GM23338 (cell line): ENCODE data around the gene FANCC. TPM values are rescaled to one million over a fixed set of nuclear protein-coding genes. Genes with fewer than 3 reads are reported as not detected.

Experiments used
- ATAC-seq: fragments of 200-7000 bp; cut with Tn5 transposase; 3 replicates; pipeline ENCODE4 v1.9.1; 2020
- DNase-seq: peaks from one replicate; pipeline ENCODE4 v3.0.0-alpha.2; 2015; ENCODE audit warnings: low spot score
- H2AFZ ChIP-seq: fragments of 200-600 bp; sonication (generic); 2 replicates; pipeline ENCODE4 v1.8.0; 2016; ENCODE audit warnings: antibody characterized with exemption, mild to moderate bottlenecking, moderate library complexity
- H3F3A ChIP-seq: fragments of 200-600 bp; sonication (generic); replicated peaks from 2 replicates; pipeline ENCODE4 v1.8.0; 2017; ENCODE audit warnings: antibody characterized with exemption, mixed run types, low read depth
- H3K27ac ChIP-seq: fragments of 200-600 bp; sonication (generic); 2 replicates; pipeline ENCODE4 v1.6.1; 2016; ENCODE audit warnings: low read depth
- H3K27me3 ChIP-seq: fragments of 200-600 bp; sonication (generic); 2 replicates; pipeline ENCODE4 v1.8.0; 2016; ENCODE audit warnings: mild to moderate bottlenecking, mixed run types, moderate library complexity; ENCODE audit not compliant: insufficient read depth
- H3K36me3 ChIP-seq: fragments of 200-600 bp; sonication (generic); 2 replicates; pipeline ENCODE4 v1.8.0; 2016; ENCODE audit warnings: mild to moderate bottlenecking; ENCODE audit not compliant: insufficient read depth
- H3K4me1 ChIP-seq: fragments of 200-600 bp; sonication (generic); 2 replicates; pipeline ENCODE4 v1.8.0; 2016; ENCODE audit warnings: mild to moderate bottlenecking, moderate library complexity; ENCODE audit not compliant: insufficient read depth
- H3K4me2 ChIP-seq: fragments of 200-600 bp; sonication (generic); 2 replicates; pipeline ENCODE4 v1.7.1; 2017; ENCODE audit warnings: mixed run types
- H3K4me3 ChIP-seq: fragments of 200-600 bp; sonication (generic); 2 replicates; pipeline ENCODE4 v1.6.1; 2016; ENCODE audit warnings: mixed run types
- H3K79me2 ChIP-seq: fragments of 200-600 bp; sonication (generic); replicated peaks from 2 replicates; pipeline ENCODE4 v1.8.0; 2017; ENCODE audit warnings: mild to moderate bottlenecking; ENCODE audit not compliant: insufficient read depth
- H3K9me2 ChIP-seq: fragments of 200-600 bp; sonication (generic); 2 replicates; pipeline ENCODE4 v1.8.0; 2017; ENCODE audit not compliant: insufficient read depth
- H4K20me1 ChIP-seq: fragments of 200-600 bp; sonication (generic); replicated peaks from 2 replicates; pipeline ENCODE4 v1.8.0; 2017; ENCODE audit warnings: mild to moderate bottlenecking; ENCODE audit not compliant: insufficient read depth
- H3K27ac Mint-ChIP-seq: 2 replicates; pipeline ENCODE4 v1.8.0; 2020; ENCODE audit warnings: inconsistent platforms, mild to moderate bottlenecking, moderate library complexity, mixed read lengths
- H3K27me3 Mint-ChIP-seq: 3 replicates; pipeline ENCODE4 v1.8.0; 2022; ENCODE audit warnings: low read depth, mild to moderate bottlenecking, moderate library complexity, mixed read lengths, inconsistent platforms; ENCODE audit not compliant: insufficient read depth, poor library complexity
- H3K36me3 Mint-ChIP-seq: 3 replicates; pipeline ENCODE4 v1.8.0; 2021; ENCODE audit warnings: low read depth, mild to moderate bottlenecking, inconsistent platforms, moderate library complexity, mixed read lengths
- H3K4me1 Mint-ChIP-seq: 3 replicates; pipeline ENCODE4 v1.8.0; 2020; ENCODE audit warnings: mild to moderate bottlenecking, inconsistent platforms, mixed read lengths
- H3K4me3 Mint-ChIP-seq: 3 replicates; pipeline ENCODE4 v1.8.0; 2021; ENCODE audit warnings: moderate library complexity, mild to moderate bottlenecking, inconsistent platforms, mixed read lengths
- H3K9me3 Mint-ChIP-seq: 3 replicates; pipeline ENCODE4 v1.8.0; 2020; ENCODE audit warnings: moderate library complexity, mild to moderate bottlenecking, inconsistent platforms, mixed read lengths
- CTCF ChIP-seq, 2 experiments: fragments of 200-600 bp in 1 of 2; sonication (generic) in 1 of 2; conservative IDR thresholded peaks; 2 replicates each; pipeline versions ENCODE4 v1.5.1 to v1.6.1; 2016 to 2017; ENCODE audit warnings: antibody characterized with exemption in 2 of 2, low read depth in 2 of 2, mild to moderate bottlenecking in 2 of 2, moderate library complexity in 1 of 2
- ETS1 ChIP-seq: IDR thresholded peaks from 2 replicates; pipeline ENCODE4 v1.6.1; 2016; ENCODE audit warnings: antibody characterized with exemption
- EZH2 ChIP-seq: fragments of 200-600 bp; sonication (generic); IDR thresholded peaks from one replicate; pipeline ENCODE4 v1.8.0; 2017; ENCODE audit warnings: antibody characterized with exemption, mild to moderate bottlenecking, low read depth; ENCODE audit not compliant: unreplicated experiment
- EZH2phosphoT487 ChIP-seq: fragments of 200-600 bp; sonication (generic); IDR thresholded peaks from one replicate; pipeline ENCODE4 v1.8.1; 2018; ENCODE audit warnings: antibody characterized with exemption; ENCODE audit not compliant: unreplicated experiment
- NANOG ChIP-seq: IDR thresholded peaks from 2 replicates; pipeline ENCODE4 v1.6.1; 2016; ENCODE audit warnings: antibody characterized with exemption, borderline replicate concordance
- REST ChIP-seq: IDR thresholded peaks from one replicate; pipeline ENCODE4 v1.6.1; 2018; ENCODE audit warnings: antibody characterized with exemption; ENCODE audit not compliant: unreplicated experiment
- ZNF462 ChIP-seq: fragments of 250-450 bp; sonication (Bioruptor Pico); IDR thresholded peaks from 2 replicates; pipeline ENCODE4 v1.5.0; 2020; ENCODE audit warnings: mild to moderate bottlenecking, moderate library complexity
- polyA plus RNA-seq: library from polyadenylated mRNA; unstranded; fragments of >200 nt; fragmentation: Nextera tagmentation; extraction: Ambion mirVana; gene quantifications from 2 replicates; pipeline ENCODE4 v1.2.1, GENCODE V29; 2016
- total RNA-seq: library from RNA; depleted of rRNA; stranded (reverse); fragments of >200 nt; shearing (Covaris generic); gene quantifications from 2 replicates; pipeline ENCODE4 v1.2.3, GENCODE V29; 2014

The FANCC gene
- total and polyA plus RNA-seq, 2 experiments from 2014 or later, result 7.8 to 18.1 TPM

- no peak overlapping the region for H3K4me3 ChIP-seq
- no peak overlapping the region for H3K27ac ChIP-seq
- H3K36me3 ChIP-seq, result no peaks in the 10 kb centered on the region
- TF ChIP-seq CTCF (conservative IDR thresholded peaks at IDR 0.05; ENCODE audit: low read depth in 2 of 2) (no peak), REST (no peak), ZNF462 (CRISPR knock-in tag) (no peak), EZH2 (no peak), NANOG (no peak), ETS1 (no peak), EZH2phosphoT487 (no peak)
- Mint-ChIP-seq H3K4me1 (peaks cover 24% of the 10 kb centered on the region), H3K27ac (no peak overlapping the region), H3K9me3 (no peaks in the 10 kb centered on the region), H3K36me3 (peaks cover 13% of the 10 kb centered on the region), H3K27me3 (peaks cover 11% of the 10 kb centered on the region), H3K4me3 (no peak overlapping the region)
- H3K4me1 ChIP-seq, result no peaks in the 10 kb centered on the region; the same call in 1 of the 2 replicates
- ATAC-seq (no peak), DNase-seq (no peak)
- H3F3A ChIP-seq, result no peaks in the 10 kb centered on the region
- no peak overlapping the region for H2AFZ ChIP-seq
- H4K20me1 ChIP-seq, result no peaks in the 10 kb centered on the region
- no peaks in the 10 kb centered on the region for H3K79me2 ChIP-seq
- no peaks in the 10 kb centered on the region for H3K27me3 ChIP-seq
- no peak overlapping the region for H3K4me2 ChIP-seq
- no peaks in the 10 kb centered on the region for H3K9me2 ChIP-seq
Measured at GRCh38 chr9:95099321-95100070, 218.0 kb downstream of the FANCC start.
